ENCODE data around the gene PLEKHO2.

Gene PLEKHO2

DNA sequence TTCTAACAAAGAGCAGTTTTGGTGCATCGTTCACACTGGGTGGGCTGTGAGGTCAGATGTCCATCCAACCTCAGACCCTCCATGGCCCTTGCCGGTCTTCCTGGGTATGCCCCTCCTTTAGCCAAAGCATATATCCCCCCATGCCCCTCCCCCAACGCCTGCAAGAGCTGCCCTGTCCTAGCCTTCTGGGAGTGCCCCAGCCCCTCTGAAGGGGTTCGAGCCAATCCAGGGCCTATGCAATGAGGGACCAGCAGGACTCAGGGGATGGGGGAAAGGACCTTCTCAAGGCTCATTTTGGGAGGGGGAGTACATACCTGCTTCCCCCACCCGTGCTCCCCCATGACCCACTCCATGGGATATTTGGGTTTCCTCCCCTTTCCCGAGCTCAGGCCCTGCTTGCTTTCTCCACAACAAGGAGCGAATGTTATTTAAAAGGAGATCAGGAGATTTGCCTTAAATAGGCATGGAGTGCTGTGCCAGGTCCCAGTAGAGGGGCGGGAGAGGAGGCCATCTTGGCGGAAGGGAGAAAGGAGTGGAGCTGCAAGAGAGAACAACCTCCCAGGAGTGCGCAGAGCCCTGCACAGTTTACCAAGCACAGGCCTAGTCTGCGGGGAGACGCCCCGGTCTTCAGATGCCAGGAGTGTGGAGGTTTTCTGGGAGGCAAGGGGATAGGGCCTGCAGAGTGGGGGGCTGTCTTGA, 34.5 kb upstream of the PLEKHO2 start:
- no peak overlapping the region for H3K4me3 ChIP-seq (replicated peaks; ENCODE audit: insufficient read depth, low read length)

DNA sequence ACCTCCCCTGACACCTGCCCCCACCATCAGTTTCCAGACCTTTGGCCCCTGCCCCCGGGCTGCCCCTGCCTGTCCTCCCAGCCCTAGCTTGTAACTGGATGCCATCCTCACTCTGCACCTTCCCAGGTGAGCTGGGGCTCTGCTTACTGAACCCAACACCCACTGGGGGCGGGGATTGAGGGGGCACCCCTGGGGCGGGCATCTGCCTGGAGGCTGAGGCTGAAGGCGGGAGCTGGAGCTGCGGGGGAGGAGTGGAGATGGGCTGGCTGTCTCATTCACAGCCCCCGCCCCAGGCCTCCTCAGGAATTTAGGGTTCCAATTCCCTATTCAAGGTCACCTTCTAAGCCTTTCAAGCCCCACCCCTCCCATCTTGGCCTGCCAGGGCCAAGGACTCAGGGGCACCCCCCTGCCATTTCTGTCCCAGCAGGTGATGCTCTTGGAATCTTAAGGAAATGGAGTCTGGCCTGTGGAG, 33.9 kb upstream of the PLEKHO2 start:
- H3K4me3 ChIP-seq (replicated peaks; ENCODE audit: insufficient read depth, low read length) = no peak overlapping the region
- DNase-seq (ENCODE audit: low read depth in 1 of 2, low spot score in 1 of 2) = no peak
- H3K27ac ChIP-seq (replicated peaks) = no peak overlapping the region
- no peak for TF ChIP-seq SPI1 (IDR thresholded peaks at IDR 0.05; ENCODE audit: borderline replicate concordance, low read depth)
- TF ChIP-seq POLR2AphosphoS5 (IDR thresholded peaks at IDR 0.05; ENCODE audit: low read depth) = no peak
- no peak for TF ChIP-seq GABPA (IDR thresholded peaks at IDR 0.05; ENCODE audit: low read depth)
- TF ChIP-seq, protein P1, sequence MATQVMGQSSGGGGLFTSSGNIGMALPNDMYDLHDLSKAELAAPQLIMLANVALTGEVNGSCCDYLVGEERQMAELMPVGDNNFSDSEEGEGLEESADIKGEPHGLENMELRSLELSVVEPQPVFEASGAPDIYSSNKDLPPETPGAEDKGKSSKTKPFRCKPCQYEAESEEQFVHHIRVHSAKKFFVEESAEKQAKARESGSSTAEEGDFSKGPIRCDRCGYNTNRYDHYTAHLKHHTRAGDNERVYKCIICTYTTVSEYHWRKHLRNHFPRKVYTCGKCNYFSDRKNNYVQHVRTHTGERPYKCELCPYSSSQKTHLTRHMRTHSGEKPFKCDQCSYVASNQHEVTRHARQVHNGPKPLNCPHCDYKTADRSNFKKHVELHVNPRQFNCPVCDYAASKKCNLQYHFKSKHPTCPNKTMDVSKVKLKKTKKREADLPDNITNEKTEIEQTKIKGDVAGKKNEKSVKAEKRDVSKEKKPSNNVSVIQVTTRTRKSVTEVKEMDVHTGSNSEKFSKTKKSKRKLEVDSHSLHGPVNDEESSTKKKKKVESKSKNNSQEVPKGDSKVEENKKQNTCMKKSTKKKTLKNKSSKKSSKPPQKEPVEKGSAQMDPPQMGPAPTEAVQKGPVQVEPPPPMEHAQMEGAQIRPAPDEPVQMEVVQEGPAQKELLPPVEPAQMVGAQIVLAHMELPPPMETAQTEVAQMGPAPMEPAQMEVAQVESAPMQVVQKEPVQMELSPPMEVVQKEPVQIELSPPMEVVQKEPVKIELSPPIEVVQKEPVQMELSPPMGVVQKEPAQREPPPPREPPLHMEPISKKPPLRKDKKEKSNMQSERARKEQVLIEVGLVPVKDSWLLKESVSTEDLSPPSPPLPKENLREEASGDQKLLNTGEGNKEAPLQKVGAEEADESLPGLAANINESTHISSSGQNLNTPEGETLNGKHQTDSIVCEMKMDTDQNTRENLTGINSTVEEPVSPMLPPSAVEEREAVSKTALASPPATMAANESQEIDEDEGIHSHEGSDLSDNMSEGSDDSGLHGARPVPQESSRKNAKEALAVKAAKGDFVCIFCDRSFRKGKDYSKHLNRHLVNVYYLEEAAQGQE (IDR thresholded peaks at IDR 0.05; ENCODE audit: insufficient replicate concordance, low read depth) = no peak
- TF ChIP-seq, protein P2, sequence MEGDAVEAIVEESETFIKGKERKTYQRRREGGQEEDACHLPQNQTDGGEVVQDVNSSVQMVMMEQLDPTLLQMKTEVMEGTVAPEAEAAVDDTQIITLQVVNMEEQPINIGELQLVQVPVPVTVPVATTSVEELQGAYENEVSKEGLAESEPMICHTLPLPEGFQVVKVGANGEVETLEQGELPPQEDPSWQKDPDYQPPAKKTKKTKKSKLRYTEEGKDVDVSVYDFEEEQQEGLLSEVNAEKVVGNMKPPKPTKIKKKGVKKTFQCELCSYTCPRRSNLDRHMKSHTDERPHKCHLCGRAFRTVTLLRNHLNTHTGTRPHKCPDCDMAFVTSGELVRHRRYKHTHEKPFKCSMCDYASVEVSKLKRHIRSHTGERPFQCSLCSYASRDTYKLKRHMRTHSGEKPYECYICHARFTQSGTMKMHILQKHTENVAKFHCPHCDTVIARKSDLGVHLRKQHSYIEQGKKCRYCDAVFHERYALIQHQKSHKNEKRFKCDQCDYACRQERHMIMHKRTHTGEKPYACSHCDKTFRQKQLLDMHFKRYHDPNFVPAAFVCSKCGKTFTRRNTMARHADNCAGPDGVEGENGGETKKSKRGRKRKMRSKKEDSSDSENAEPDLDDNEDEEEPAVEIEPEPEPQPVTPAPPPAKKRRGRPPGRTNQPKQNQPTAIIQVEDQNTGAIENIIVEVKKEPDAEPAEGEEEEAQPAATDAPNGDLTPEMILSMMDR (IDR thresholded peaks at IDR 0.05; ENCODE audit: insufficient read depth, low read length) = no peak
- H3K27me3 ChIP-seq (ENCODE audit: insufficient read depth, poor library complexity, severe bottlenecking) = no peaks in the 10 kb centered on the region

More for the DNA sequence above, 34.5 kb upstream of the PLEKHO2 start:
- no peak for DNase-seq (ENCODE audit: low read depth in 1 of 2, low spot score in 1 of 2)
- TF ChIP-seq SPI1 (IDR thresholded peaks at IDR 0.05; ENCODE audit: borderline replicate concordance, low read depth) = no peak
- TF ChIP-seq, protein P2 (IDR thresholded peaks at IDR 0.05; ENCODE audit: insufficient read depth, low read length) = no peak
- TF ChIP-seq, protein P1 (IDR thresholded peaks at IDR 0.05; ENCODE audit: insufficient replicate concordance, low read depth) = no peak
- TF ChIP-seq POLR2AphosphoS5 (IDR thresholded peaks at IDR 0.05; ENCODE audit: low read depth) = no peak
- TF ChIP-seq GABPA (IDR thresholded peaks at IDR 0.05; ENCODE audit: low read depth) = no peak
- no peak overlapping the region for H3K27ac ChIP-seq (replicated peaks)
- H3K27me3 ChIP-seq (ENCODE audit: insufficient read depth, poor library complexity, severe bottlenecking) = no peaks in the 10 kb centered on the region

DNA sequence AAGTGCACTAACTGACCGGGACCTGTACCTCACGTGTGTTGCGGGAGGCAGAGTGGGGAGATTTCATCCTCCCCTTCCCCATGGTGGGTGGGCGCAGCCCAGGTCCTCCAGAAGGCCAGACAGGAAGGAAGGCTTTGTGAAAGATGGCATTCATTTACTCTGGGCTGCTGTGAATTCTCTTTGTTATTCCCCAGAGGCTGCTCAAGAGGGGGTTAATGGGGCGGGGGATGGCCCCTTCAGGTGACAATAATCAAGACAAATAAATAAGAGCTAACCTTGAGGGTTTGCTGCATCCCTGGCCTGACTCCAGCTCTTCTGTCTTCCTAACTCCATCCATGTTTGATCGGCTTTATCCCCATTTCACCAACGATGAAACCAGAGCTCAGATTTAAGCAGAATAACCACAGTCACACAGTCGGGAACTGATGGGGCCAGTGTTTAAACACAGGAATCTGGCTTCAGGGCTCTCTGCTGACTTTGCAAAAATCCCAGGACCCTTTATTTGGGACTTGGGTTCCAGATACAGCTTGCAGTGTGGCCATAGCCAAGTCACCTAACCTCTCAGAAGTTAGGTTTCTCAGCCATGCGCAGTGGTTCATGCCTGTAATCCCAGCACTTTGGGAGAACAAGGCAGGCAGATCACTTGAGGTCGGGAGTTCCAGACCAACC, 32.8 kb upstream of the PLEKHO2 start:
- no peak overlapping the region for H3K4me3 ChIP-seq (replicated peaks; ENCODE audit: insufficient read depth, low read length)
- TF ChIP-seq SPI1 (IDR thresholded peaks at IDR 0.05; ENCODE audit: borderline replicate concordance, low read depth) = no peak
- no peak for TF ChIP-seq GABPA (IDR thresholded peaks at IDR 0.05; ENCODE audit: low read depth)
- no peak for TF ChIP-seq POLR2AphosphoS5 (IDR thresholded peaks at IDR 0.05; ENCODE audit: low read depth)
- TF ChIP-seq, protein P2 (IDR thresholded peaks at IDR 0.05; ENCODE audit: insufficient read depth, low read length) = no peak
- TF ChIP-seq, protein P1 (IDR thresholded peaks at IDR 0.05; ENCODE audit: insufficient replicate concordance, low read depth) = no peak

More for the DNA sequence above, 32.8 kb upstream of the PLEKHO2 start:
- H3K27ac ChIP-seq (replicated peaks) = no peak overlapping the region
- no peaks in the 10 kb centered on the region for H3K27me3 ChIP-seq (ENCODE audit: insufficient read depth, poor library complexity, severe bottlenecking)
- DNase-seq (ENCODE audit: low read depth in 1 of 2, low spot score in 1 of 2) = no peak
